GM10248 (cell line): Measurements from ENCODE around the gene SLC18A2.

ENCODE experiments used
- CTCF ChIA-PET: fragments of 300-600 bp; sonication (Branson Sonifier 250); formaldehyde crosslinking; extraction: SDS; loops from one replicate; lab custom pipeline; 2021; ENCODE audit warnings: antibody characterized with exemption; lab: Yijun Ruan, JAX
- POLR2A ChIA-PET: fragments of 350-650 bp; sonication (Branson Sonifier 250); formaldehyde crosslinking; extraction: SDS; loops from one replicate; lab custom pipeline; 2020; ENCODE audit warnings: antibody characterized with exemption; lab: Yijun Ruan, JAX
- DNase-seq: peaks from one replicate; pipeline ENCODE4 v3.0.0; 2012; ENCODE audit errors: extremely low spot score
- TF ChIP-seq, protein P1 (sequence below): IDR thresholded peaks from 2 replicates; pipeline ENCODE4 v1.5.1; 2012; ENCODE audit warnings: mild to moderate bottlenecking, low read depth; ENCODE audit errors: extremely low read depth, missing control alignments, control extremely low read depth

The SLC18A2 gene

DNA sequence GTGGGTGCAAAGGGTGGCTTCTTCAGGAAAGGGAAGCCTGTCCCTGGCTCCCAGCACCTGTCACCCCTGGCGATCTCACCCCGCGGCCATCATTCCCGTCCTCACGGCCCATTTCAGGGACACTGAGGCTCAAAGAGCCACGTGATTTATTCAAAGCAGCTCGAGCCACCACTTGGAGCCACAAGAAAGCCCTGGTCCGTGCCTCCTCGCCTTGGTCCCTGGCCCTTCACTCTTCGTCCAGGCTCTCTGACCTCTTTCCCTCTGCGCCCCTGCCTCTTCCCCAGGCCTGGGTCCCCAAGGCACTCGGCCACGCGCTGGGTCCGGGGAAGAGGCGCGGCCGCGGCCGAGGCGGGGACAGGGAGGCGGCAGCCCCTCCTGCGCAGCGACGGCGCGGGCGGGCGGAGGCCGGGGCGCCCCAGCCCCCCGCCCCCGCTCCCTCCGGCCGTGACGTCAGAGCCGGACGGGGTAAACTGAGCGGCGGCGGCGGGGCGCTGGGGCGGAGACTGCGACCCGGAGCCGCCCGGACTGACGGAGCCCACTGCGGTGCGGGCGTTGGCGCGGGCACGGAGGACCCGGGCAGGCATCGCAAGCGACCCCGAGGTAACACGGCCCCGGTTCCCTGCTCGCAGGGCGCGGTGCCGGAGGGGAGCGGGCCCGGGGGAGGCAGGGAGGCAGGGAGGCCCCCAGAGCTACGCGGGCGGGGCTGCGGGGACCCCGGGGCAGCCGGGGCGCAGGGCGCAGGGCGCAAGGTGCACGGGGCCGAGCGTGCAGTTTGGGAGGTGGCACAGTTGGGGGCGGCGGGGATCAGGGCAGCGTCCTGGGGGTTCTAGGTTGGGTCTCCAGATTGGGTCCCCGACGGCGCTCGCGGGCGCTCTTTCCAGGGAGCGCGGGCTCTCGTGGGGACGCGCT, at the start of gene SLC18A2:
SLC18A2 (plus strand) TSS at position 494 of the 909 bp plus-strand sequence. CDS start 580 bp downstream, outside the sequence.
- POLR2A ChIA-PET = no interaction called here
- DNase-seq = no peak
- TF ChIP-seq, protein P1, sequence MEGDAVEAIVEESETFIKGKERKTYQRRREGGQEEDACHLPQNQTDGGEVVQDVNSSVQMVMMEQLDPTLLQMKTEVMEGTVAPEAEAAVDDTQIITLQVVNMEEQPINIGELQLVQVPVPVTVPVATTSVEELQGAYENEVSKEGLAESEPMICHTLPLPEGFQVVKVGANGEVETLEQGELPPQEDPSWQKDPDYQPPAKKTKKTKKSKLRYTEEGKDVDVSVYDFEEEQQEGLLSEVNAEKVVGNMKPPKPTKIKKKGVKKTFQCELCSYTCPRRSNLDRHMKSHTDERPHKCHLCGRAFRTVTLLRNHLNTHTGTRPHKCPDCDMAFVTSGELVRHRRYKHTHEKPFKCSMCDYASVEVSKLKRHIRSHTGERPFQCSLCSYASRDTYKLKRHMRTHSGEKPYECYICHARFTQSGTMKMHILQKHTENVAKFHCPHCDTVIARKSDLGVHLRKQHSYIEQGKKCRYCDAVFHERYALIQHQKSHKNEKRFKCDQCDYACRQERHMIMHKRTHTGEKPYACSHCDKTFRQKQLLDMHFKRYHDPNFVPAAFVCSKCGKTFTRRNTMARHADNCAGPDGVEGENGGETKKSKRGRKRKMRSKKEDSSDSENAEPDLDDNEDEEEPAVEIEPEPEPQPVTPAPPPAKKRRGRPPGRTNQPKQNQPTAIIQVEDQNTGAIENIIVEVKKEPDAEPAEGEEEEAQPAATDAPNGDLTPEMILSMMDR = no peak
- CTCF ChIA-PET = no interaction called here

DNA sequence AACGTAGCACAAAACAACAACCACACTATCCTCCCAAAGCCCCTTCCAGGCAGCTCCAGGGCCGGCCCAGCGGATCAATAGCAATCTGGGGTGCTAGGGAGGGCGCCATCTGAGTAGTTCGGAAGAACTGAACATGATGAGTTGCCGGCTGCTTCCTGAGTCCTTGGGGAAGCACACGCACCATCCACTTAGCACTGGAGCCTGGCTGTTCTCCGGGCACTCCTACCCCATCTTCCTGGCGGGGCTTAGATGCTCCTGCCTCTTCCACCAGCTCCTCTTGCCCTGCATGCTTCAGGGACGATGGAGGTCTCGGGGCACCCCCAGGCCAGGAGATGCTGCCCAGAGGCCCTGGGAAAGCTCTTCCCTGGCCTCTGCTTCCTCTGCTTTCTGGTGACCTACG, 43.7 kb upstream of the SLC18A2 start, which contains the start of gene KCNK18:
KCNK18 (plus strand) TSS at position 301 of the 400 bp plus-strand sequence; CDS start at position 301, 0 bp downstream.
- TF ChIP-seq, protein P1 = no peak
- CTCF ChIA-PET = interaction anchor here (1.2 to 3.4 kb wide), 4 partner anchors 19 to 409 kb away, joined by 5 to 14 read pairs (median 10); no protein-coding TSS in a partner anchor
- POLR2A ChIA-PET = no interaction called here
- DNase-seq = no peak

DNA sequence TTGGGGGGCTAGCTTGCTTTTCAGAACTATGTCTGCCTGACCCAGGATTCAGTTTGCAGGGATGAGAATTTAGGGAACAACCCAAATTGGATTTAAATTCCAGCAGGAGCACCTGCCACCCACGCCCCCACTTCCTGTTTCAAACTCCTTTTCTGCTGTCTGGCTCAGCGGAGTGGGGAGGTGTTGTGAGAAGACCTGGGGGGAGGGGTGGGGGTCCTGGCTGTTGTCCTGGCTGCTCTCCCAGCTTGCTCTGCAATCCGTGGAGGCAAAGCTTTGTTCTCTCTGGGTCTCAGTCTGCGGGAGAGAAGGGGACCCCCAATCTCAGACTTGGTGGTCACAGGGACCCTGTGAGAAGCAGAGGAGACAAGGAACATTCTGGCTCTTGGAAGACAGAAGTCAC, 42.8 kb upstream of the SLC18A2 start:
- DNase-seq = no peak
- CTCF ChIA-PET = interaction anchor here (1.2 to 3.4 kb wide), 4 partner anchors 19 to 410 kb away, joined by 5 to 14 read pairs (median 10); no protein-coding TSS in a partner anchor
- TF ChIP-seq, protein P1 = no peak

DNA sequence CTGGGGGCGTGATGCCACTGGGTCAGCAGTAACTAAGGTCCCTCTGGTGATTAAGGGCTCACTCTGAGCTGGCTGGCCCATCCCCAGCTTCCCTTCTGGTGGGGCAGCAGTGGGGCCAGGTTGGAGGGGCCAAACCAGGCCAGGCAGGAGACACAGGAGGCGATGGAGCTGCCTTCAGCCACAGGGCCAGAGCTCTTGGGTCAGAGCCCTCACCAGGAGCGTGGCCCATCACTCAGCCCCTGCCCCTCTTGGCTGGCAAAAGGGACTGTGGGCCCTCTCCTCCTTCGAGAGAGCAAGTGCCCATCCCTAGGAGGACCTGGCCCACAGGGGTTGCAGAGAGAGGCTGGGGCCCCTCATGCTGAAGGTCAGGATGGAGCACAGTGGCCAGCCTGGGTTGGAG, 39.1 kb upstream of the SLC18A2 start:
- DNase-seq = no peak
- POLR2A ChIA-PET = no interaction called here
- CTCF ChIA-PET = interaction anchor here (1.4 to 4.4 kb wide), 5 partner anchors 15 to 415 kb away, joined by 3 to 33 read pairs (median 3); no protein-coding TSS in a partner anchor
- TF ChIP-seq, protein P1 = no peak

More for the DNA sequence above, 42.8 kb upstream of the SLC18A2 start:
- POLR2A ChIA-PET = no interaction called here

DNA sequence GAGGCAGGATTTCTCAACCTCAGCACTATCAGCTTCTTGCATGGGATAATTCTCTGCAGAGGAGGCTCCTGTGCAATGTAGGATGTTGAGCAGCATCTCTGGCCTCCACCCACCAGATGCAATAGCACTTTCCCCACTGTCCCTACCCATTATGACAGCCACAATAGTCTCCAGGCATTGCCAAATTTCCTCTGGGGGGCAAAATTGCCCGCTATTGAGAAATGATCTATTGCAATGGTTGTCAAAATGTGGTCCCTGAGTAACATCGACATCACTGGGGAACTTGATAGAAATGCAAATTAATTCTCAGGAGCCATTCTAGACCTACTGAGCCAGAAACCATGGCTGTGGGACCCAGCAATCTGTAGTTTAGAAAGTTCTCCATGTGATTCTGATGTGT, 36.6 kb upstream of the SLC18A2 start:
- TF ChIP-seq, protein P1 = no peak
- ChIA-PET POLR2A (no interaction called here), CTCF (interaction anchor here (2.1 kb wide), 1 partner anchor 12 kb away, joined by 11 read pairs; no protein-coding TSS in a partner anchor)
- no peak for DNase-seq

DNA sequence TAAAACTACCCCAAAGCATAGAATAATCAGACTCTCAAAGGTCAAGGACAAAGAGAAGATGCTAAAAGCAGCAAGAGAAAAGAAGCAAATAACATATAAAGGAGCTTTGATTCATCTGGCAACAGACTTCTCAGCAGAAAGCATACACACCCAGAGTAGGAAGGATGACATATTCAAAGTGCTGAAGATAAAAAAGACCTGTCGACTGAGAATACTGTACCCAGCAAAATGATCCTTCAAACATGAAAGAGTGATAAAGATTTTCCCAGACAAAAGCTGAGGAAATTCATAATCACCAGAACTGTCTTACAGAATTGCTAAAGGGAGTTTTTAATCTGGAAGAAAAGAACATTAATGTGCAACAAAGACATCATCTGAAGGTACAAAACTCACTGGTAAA, 28.7 kb upstream of the SLC18A2 start:
- DNase-seq = no peak
- POLR2A ChIA-PET = no interaction called here
- TF ChIP-seq, protein P1 = no peak
- CTCF ChIA-PET = no interaction called here
